IMR-90 (cell line): ENCODE measurements around the gene MICAL2. TPM values are rescaled to one million over a fixed set of nuclear protein-coding genes. Genes with fewer than 3 reads are reported as not detected.
A peak's percentile ranks its signal among the peaks of the same experiment; 100 is the strongest.

Experiments used
- CTCF ChIP-seq: conservative IDR thresholded peaks from 2 replicates; pipeline ENCODE4 v1.5.1; 2012; ENCODE audit warnings: mild to moderate bottlenecking, low read depth, low read length, improper control_type of control experiment
- FOS ChIP-seq: fragments of 150-350 bp; IDR thresholded peaks from 2 replicates; pipeline ENCODE4 v1.6.1; 2016; ENCODE audit warnings: low read depth, low read length
- MAFK ChIP-seq: IDR thresholded peaks from 2 replicates; pipeline ENCODE4 v1.6.1; 2012; ENCODE audit warnings: low read depth, low read length, improper control_type of control experiment
- NFE2L2 ChIP-seq: fragments of 150-350 bp; IDR thresholded peaks from 2 replicates; pipeline ENCODE4 v1.6.1; 2016; ENCODE audit warnings: low read depth, mild to moderate bottlenecking, low read length
- RFX5 ChIP-seq: IDR thresholded peaks from 2 replicates; pipeline ENCODE4 v1.8.0; 2012; ENCODE audit warnings: low read depth, mild to moderate bottlenecking, low read length, moderate library complexity
- USF2 ChIP-seq: fragments of 150-350 bp; IDR thresholded peaks from 2 replicates; pipeline ENCODE4 v1.6.1; 2017; ENCODE audit warnings: mild to moderate bottlenecking, antibody characterized with exemption, low read length, low read depth
- polyA plus RNA-seq, 3 experiments: library from polyadenylated mRNA; depleted of rRNA; stranded (reverse); fragments of >200 nt; gene quantifications; 2 replicates each; pipeline ENCODE4 v1.2.3, GENCODE V29; 2012; ENCODE audit warnings: low replicate concordance in 1 of 3
- total RNA-seq: library from RNA; depleted of rRNA; stranded (reverse); fragments of >200 nt; gene quantifications from 2 replicates; pipeline ENCODE4 v1.2.3, GENCODE V29; 2012

MICAL2 gene
- total and polyA plus RNA-seq, 2 of the 4 experiments (the other 2 are of a cell fraction) = 170 to 336 TPM

- TF ChIP-seq CTCF (no peak), NFE2L2 (peak; percentile 19; the same call in 1 of the 2 replicates), USF2 (no peak), RFX5 (peak; percentile 60; the same call in 1 of the 2 replicates), MAFK (peak; percentile 27; the same call in 1 of the 2 replicates), FOS (peak; percentile 99)
Observed at GRCh38 chr11:12079726-12080556, 30.4 kb upstream of the MICAL2 start (continued).
